Esophagus muscularis mucosa (tissue), 4 donors: ENCODE measurements around the gene CX3CL1. TPM values are rescaled to one million over a fixed set of nuclear protein-coding genes. Genes with fewer than 3 reads are reported as not detected.

Source experiments
- DNase-seq: peaks from one replicate; pipeline ENCODE4 v3.0.0-alpha.2; 2017; ENCODE audit errors: extremely low spot score
- H3K27ac ChIP-seq, 4 donors: fragments of 200-600 bp; sonication (generic); replicated peaks in 1 of 4; 1 replicate in 3 of 4; 2 replicates in 1 of 4; pipeline ENCODE4 v1.5.1; 2016 to 2019; ENCODE audit warnings: mild to moderate bottlenecking in 1 of 4
- H3K27me3 ChIP-seq, 4 donors: fragments of 200-600 bp; sonication (generic); one replicate each; pipeline versions ENCODE4 v1.5.1 to v1.6.0; 2016 to 2019
- H3K36me3 ChIP-seq, 4 donors: fragments of 200-600 bp; sonication (generic); one replicate each; pipeline ENCODE4 v1.5.1; 2016 to 2019
- H3K4me1 ChIP-seq, 4 donors: fragments of 200-600 bp; sonication (generic); one replicate each; pipeline ENCODE4 v1.5.1; 2016 to 2019
- H3K4me3 ChIP-seq, 4 donors: fragments of 200-600 bp; sonication (generic); 1 replicate in 2 of 4; 2 replicates in 2 of 4; pipeline ENCODE4 v1.5.1; 2016 to 2019; ENCODE audit warnings: mild to moderate bottlenecking in 4 of 4, moderate library complexity in 1 of 4
- H3K9me3 ChIP-seq, 4 donors: fragments of 200-600 bp; sonication (generic); 1 replicate in 3 of 4; 2 replicates in 1 of 4; pipeline ENCODE4 v1.5.1; 2016 to 2019
- CTCF ChIP-seq, 3 experiments: fragments of 200-600 bp in 2 of 3; fragments of 450-650 bp in 1 of 3; sonication (generic) in 2 of 3; IDR thresholded peaks; one replicate each; pipeline ENCODE4 v1.5.1; 2017 to 2019; ENCODE audit warnings: antibody characterized with exemption in 3 of 3, mild to moderate bottlenecking in 2 of 3, moderate library complexity in 1 of 3
- EP300 ChIP-seq: sonication (generic); formaldehyde crosslinking; IDR thresholded peaks from one replicate; pipeline ENCODE4 v1.6.1; 2017; ENCODE audit warnings: antibody characterized with exemption
- POLR2A ChIP-seq: fragments of 450-650 bp; IDR thresholded peaks from one replicate; pipeline ENCODE4 v1.6.1; 2017; ENCODE audit warnings: antibody characterized with exemption, moderate library complexity, mild to moderate bottlenecking, low read depth
- POLR2AphosphoS5 ChIP-seq, 2 donors: sonication (generic); formaldehyde crosslinking; IDR thresholded peaks; one replicate each; pipeline ENCODE4 v1.6.1; 2017; ENCODE audit warnings: antibody characterized with exemption in 2 of 2
- WGBS: methylation state at CpG from one replicate; pipeline ENCODE4 v1.1.5; 2018; 5-methylcytosine and 5-hydroxymethylcytosine counted together
- intact Hi-C: fragments of 100-400 bp; cut with DNase I; formaldehyde crosslinking; loops from one replicate; pipeline ENCODE4 v1.15.1; 2023
- total RNA-seq, 4 donors: library from RNA; depleted of rRNA; stranded (reverse); fragments of >200 nt; gene quantifications; one replicate each; pipeline versions ENCODE4 v1.1.0 to v1.2.1, GENCODE V29; 2016

CX3CL1 gene
- total RNA-seq, 4 donors from 2014 or later = 26.8 to 40.4 (median 29.9) TPM

GRCh38 chr16:57422026-57422944 lies 50.0 kb downstream of the CX3CL1 start:
- no peak for DNase-seq
- intact Hi-C loops = loop anchor here (5.0 kb wide), 1 partner anchor 330 kb away; the partner anchor contains the start of gene CPNE2

GRCh38 chr16:57423152-57423551 lies 50.9 kb downstream of the CX3CL1 start:
- Histone ChIP-seq H3K27ac (peak overlapping the region in 1 of 4 donors; percentile 18), H3K36me3 (peaks cover 2 to 18% (median 12%) of the 10 kb centered on the region in 4 donors), H3K4me3 (no peak overlapping the region), H3K27me3 (no peaks in the 10 kb centered on the region), H3K4me1 (peaks cover 27 to 37% (median 34%) of the 10 kb centered on the region in 4 donors), H3K9me3 (no peaks in the 10 kb centered on the region)
- 92% methylated on average over 2 of the region's 2 CpGs for WGBS
- DNase-seq = no peak
- TF ChIP-seq EP300 = no peak
- no peak for TF ChIP-seq POLR2AphosphoS5 (IDR thresholded peaks at IDR 0.05)
- TF ChIP-seq POLR2A = no peak
- TF ChIP-seq CTCF (IDR thresholded peaks at IDR 0.05) = no peak
- intact Hi-C loops = loop anchor here (5.0 kb wide), 1 partner anchor 331 kb away; the partner anchor contains the start of gene CPNE2

More at GRCh38 chr16:57422026-57422944, 50.0 kb downstream of the CX3CL1 start:
- peaks cover 0 to 9% (median 5%) of the 10 kb centered on the region in 4 donors for H3K36me3 ChIP-seq
- H3K4me3 ChIP-seq = no peak overlapping the region
- WGBS = 28% methylated on average over 9 of the region's 10 CpGs
- H3K27me3 ChIP-seq = no peaks in the 10 kb centered on the region
- H3K4me1 ChIP-seq = peaks cover 36 to 46% (median 42%) of the 10 kb centered on the region in 4 donors
- H3K27ac ChIP-seq = peak overlapping the region; percentile 9 to 57 (median 40)
- TF ChIP-seq CTCF (IDR thresholded peaks at IDR 0.05) (peak; percentile 72 to 78 (median 76)), POLR2A (no peak), POLR2AphosphoS5 (IDR thresholded peaks at IDR 0.05) (peak; percentile 16 to 40), EP300 (no peak)
- no peaks in the 10 kb centered on the region for H3K9me3 ChIP-seq

- TF ChIP-seq EP300 (no peak), POLR2AphosphoS5 (IDR thresholded peaks at IDR 0.05) (no peak), CTCF (IDR thresholded peaks at IDR 0.05) (no peak), POLR2A (no peak)
- WGBS = 59% methylated on average over 3 of the region's 3 CpGs
- H3K36me3 ChIP-seq = peaks cover 14 to 32% (median 26%) of the 10 kb centered on the region in 4 donors
- no peaks in the 10 kb centered on the region for H3K27me3 ChIP-seq
- no peaks in the 10 kb centered on the region for H3K9me3 ChIP-seq
- no peak overlapping the region for H3K4me3 ChIP-seq
- intact Hi-C loops = loop anchor here (5.0 kb wide), 1 partner anchor 332 kb away; the partner anchor contains the start of gene CPNE2
- no peak for DNase-seq
- peak overlapping the region in 1 of 4 donors; percentile 20 for H3K27ac ChIP-seq
- peaks cover 20 to 25% (median 22%) of the 10 kb centered on the region in 4 donors for H3K4me1 ChIP-seq
Observed at GRCh38 chr16:57424583-57424982, 52.3 kb downstream of the CX3CL1 start.

- Histone ChIP-seq H3K36me3 (peaks cover 31 to 50% (median 43%) of the 10 kb centered on the region in 4 donors), H3K4me3 (no peak overlapping the region), H3K27me3 (no peaks in the 10 kb centered on the region), H3K27ac (no peak overlapping the region), H3K9me3 (no peaks in the 10 kb centered on the region), H3K4me1 (peaks cover 20 to 25% (median 22%) of the 10 kb centered on the region in 4 donors)
- WGBS = 87% methylated on average over 5 of the region's 7 CpGs
- intact Hi-C loops = no loop called here
- TF ChIP-seq POLR2A (no peak), POLR2AphosphoS5 (IDR thresholded peaks at IDR 0.05) (no peak), EP300 (no peak), CTCF (IDR thresholded peaks at IDR 0.05) (no peak)
- no peak for DNase-seq
Observed at GRCh38 chr16:57426356-57426755, 54.1 kb downstream of the CX3CL1 start.
